ENCODE results near the gene SUSD3. TPM values are rescaled to one million over a fixed set of nuclear protein-coding genes. Genes with fewer than 3 reads are reported as not detected.
A peak's percentile ranks its signal among the peaks of the same experiment; 100 is the strongest.

The SUSD3 gene
- total and polyA plus RNA-seq, 2 of the 8 experiments (the other 6 are each of a cell fraction or from before 2014, with no cell fraction given) = 5.5 to 35.4 TPM

DNA sequence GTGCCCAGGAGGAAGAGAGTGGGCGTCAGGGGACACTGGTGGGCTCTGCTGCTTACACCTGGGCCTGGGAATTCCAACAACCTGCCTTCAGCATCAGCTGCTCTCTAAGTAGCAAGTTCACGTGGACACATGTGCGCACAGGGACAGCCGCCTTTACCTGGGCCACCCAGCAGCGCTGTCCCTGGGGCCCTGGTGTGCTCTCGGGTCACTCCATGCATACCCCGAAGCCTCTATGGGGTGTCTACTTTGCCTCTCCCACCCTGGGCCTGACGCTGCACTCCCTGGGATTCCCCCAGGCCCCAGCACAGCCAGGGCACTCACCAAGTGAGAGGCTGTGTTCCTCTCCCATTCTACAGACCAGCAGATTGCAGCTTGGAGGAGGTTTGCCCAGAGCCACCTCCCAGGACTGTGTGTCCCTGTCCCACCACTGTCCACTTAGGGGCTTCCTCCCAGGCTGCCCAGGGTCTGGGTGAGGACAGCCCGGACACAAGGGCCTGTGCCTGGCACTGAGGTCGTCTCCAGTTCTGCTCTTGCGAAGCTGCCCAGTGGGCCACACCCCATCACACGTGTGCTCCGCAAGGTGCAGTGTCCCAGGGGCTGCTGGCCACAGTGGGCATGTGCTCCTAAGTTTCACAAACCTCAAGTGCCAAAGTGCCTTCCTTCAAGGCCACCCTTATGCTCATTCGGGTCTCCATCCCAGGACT lies 69.7 kb downstream of the SUSD3 start:
- no peak for DNase-seq (ENCODE audit: low read depth in 1 of 2, low spot score in 2 of 2)
- Histone ChIP-seq H3K18ac (ENCODE audit: extremely low read depth, low read length) (no peak overlapping the region), H2AK5ac (ENCODE audit: low read depth, low read length) (0 out of 2 replicates have a peak overlapping the region, but pooled peaks have one; percentile 8), H3K23me2 (ENCODE audit: low read depth, low read length) (peaks cover 5% of the 10 kb centered on the region; the same call in 1 of the 2 replicates), H3K36me3 (ENCODE audit: control insufficient read depth in 2 of 4, insufficient read depth in 4 of 4, low read length in 3 of 4) (peaks cover 0 to 4% (median 0%) of the 10 kb centered on the region in 4 experiments; a peak in 1 of 8 replicates), H3K4ac (replicated peaks; ENCODE audit: insufficient read length, low read depth, low read length) (no peak overlapping the region), H2AFZ (ENCODE audit: low read length) (no peak overlapping the region), H3K23ac (ENCODE audit: insufficient read length) (no peak overlapping the region), H4K91ac (replicated peaks; ENCODE audit: insufficient read length, low read length) (no peak overlapping the region), H2BK15ac (ENCODE audit: low read length) (no peak overlapping the region), H2BK12ac (ENCODE audit: low read depth, low read length) (no peak overlapping the region), H3K14ac (ENCODE audit: insufficient read length) (no peak overlapping the region), H3K56ac (replicated peaks; ENCODE audit: insufficient read length, low read depth, low read length) (no peak overlapping the region), H3K9me3 (ENCODE audit: insufficient read depth in 2 of 2, low read depth in 1 of 2, low read length in 1 of 2) (no peaks in the 10 kb centered on the region), H2BK5ac (ENCODE audit: low read depth, low read length) (no peak overlapping the region), H3K27ac (ENCODE audit: low read depth, low read length) (no peak overlapping the region), H3K79me1 (ENCODE audit: low read depth, low read length) (peaks cover 14% of the 10 kb centered on the region), H4K8ac (ENCODE audit: extremely low read depth, insufficient read depth, low read length) (no peak overlapping the region; the same call in 1 of the 2 replicates), H3K79me2 (ENCODE audit: control insufficient read depth in 1 of 2, insufficient read depth in 2 of 2, low read length in 2 of 2) (peaks cover 0 to 11% of the 10 kb centered on the region in 2 experiments; a peak in 1 of 4 replicates), H3K9ac (replicated peaks in 1 of 4; ENCODE audit: extremely low read depth in 1 of 4, low read depth in 3 of 4, low read length in 3 of 4) (no peak overlapping the region), H3K4me3 (ENCODE audit: extremely low read depth in 1 of 4, insufficient read depth in 2 of 4, low read depth in 3 of 4, low read length in 4 of 4) (no peak overlapping the region), H4K20me1 (replicated peaks in 1 of 2; ENCODE audit: control insufficient read depth in 1 of 2, insufficient read depth in 2 of 2, low read length in 2 of 2) (peaks cover 0 to 19% of the 10 kb centered on the region in 2 experiments), H3K4me1 (replicated peaks in 1 of 4; ENCODE audit: control insufficient read depth in 3 of 4, insufficient read depth in 4 of 4, low read length in 3 of 4) (peaks cover 0 to 31% (median 19%) of the 10 kb centered on the region in 4 experiments; a peak in 6 of 7 replicates), H2BK120ac (replicated peaks; ENCODE audit: low read depth, low read length) (no peak overlapping the region), H3K27me3 (replicated peaks in 1 of 4; ENCODE audit: control insufficient read depth in 3 of 4, extremely low read depth in 1 of 4, insufficient read depth in 3 of 4, low read length in 3 of 4) (no peaks in the 10 kb centered on the region; a peak in 1 of 7 replicates), H3K4me2 (ENCODE audit: insufficient read depth in 1 of 2, low read depth in 2 of 2, low read length in 2 of 2) (no peak overlapping the region), H4K5ac (ENCODE audit: insufficient read length, low read depth, low read length) (no peak overlapping the region), H2BK20ac (ENCODE audit: low read length) (no peak overlapping the region)
- 90% methylated on average over 14 of the region's 14 CpGs; no CpG with 5 or more reads in 1 of the 2 experiments for WGBS, 2 experiments (ENCODE audit: extremely low coverage in 1 of 2, insufficient coverage in 1 of 2, insufficient read length in 1 of 2, insufficient replicate concordance in 2 of 2, low coverage in 1 of 2, low lambda C conversion rate in 2 of 2, missing lambda C conversion rate in 1 of 2)
- CTCF ChIA-PET (ENCODE audit: partially characterized antibody) = interaction anchor here (1.0 to 1.7 kb wide), 10 partner anchors 7 to 170 kb away, joined by 3 to 8 read pairs (median 4); no protein-coding TSS in a partner anchor
- POLR2A ChIA-PET (ENCODE audit: partially characterized antibody) = interaction anchor here (1.0 to 1.6 kb wide), 2 partner anchors 7 to 13 kb away, joined by 3 read pairs; no protein-coding TSS in a partner anchor
- TF ChIP-seq HDAC6 (IDR thresholded peaks at IDR 0.05; ENCODE audit: low read depth, low read length) (no peak), ASH2L (IDR thresholded peaks at IDR 0.05; ENCODE audit: low read length) (no peak), SIRT6 (IDR thresholded peaks at IDR 0.05; ENCODE audit: low read length) (no peak), CHD1 (IDR thresholded peaks at IDR 0.05; ENCODE audit: low read depth, low read length) (no peak)
- FAIRE-seq = no peak

All from H1 (cell line).